H9 (cell line): ENCODE data around the gene KRTAP13-4. TPM values are rescaled to one million over a fixed set of nuclear protein-coding genes. Genes with fewer than 3 reads are reported as not detected.

Experiments
- DNase-seq: peaks from one replicate; pipeline ENCODE4 v3.0.0-alpha.2; 2017
- H2AFZ ChIP-seq: one replicate; pipeline ENCODE4 v1.6.1; 2013; ENCODE audit warnings: mild to moderate bottlenecking, low read length, control low read depth, moderate library complexity
- H2AK5ac ChIP-seq: 2 replicates; pipeline ENCODE4 v1.6.1; 2013; ENCODE audit warnings: low read length, control low read depth, mixed read lengths; ENCODE audit not compliant: insufficient read length
- H2BK120ac ChIP-seq: one replicate; pipeline ENCODE4 v1.6.1; 2013; ENCODE audit warnings: low read depth, mild to moderate bottlenecking, low read length, control low read depth, inconsistent platforms; ENCODE audit not compliant: poor library complexity, severe bottlenecking
- H2BK12ac ChIP-seq: 2 replicates; pipeline ENCODE4 v1.6.1; 2013; ENCODE audit warnings: low read length, control low read depth, mixed read lengths, low read depth; ENCODE audit not compliant: insufficient read length
- H2BK15ac ChIP-seq: 2 replicates; pipeline ENCODE4 v1.6.1; 2013; ENCODE audit warnings: low read depth, low read length, control low read depth
- H2BK20ac ChIP-seq: one replicate; pipeline ENCODE4 v1.6.1; 2013; ENCODE audit warnings: low read depth, mild to moderate bottlenecking, low read length, control low read depth, inconsistent platforms; ENCODE audit not compliant: poor library complexity, severe bottlenecking
- H2BK5ac ChIP-seq: 2 replicates; pipeline ENCODE4 v1.6.1; 2013; ENCODE audit warnings: low read length, control low read depth, mixed read lengths; ENCODE audit not compliant: insufficient read length
- H3K14ac ChIP-seq: 2 replicates; pipeline ENCODE4 v1.6.1; 2013; ENCODE audit warnings: low read length, control low read depth; ENCODE audit not compliant: insufficient read depth
- H3K18ac ChIP-seq: 2 replicates; pipeline ENCODE4 v1.6.1; 2013; ENCODE audit warnings: low read depth, mild to moderate bottlenecking, mixed read lengths, low read length, control low read depth; ENCODE audit not compliant: insufficient read length
- H3K23ac ChIP-seq: 2 replicates; pipeline ENCODE4 v1.6.1; 2013; ENCODE audit warnings: low read length, control low read depth, mixed read lengths, low read depth; ENCODE audit not compliant: insufficient read length
- H3K23me2 ChIP-seq: 2 replicates; pipeline ENCODE4 v1.6.1; 2013; ENCODE audit warnings: low read depth, mild to moderate bottlenecking, mixed read lengths, low read length, control low read depth; ENCODE audit not compliant: insufficient read length, poor library complexity, severe bottlenecking
- H3K27ac ChIP-seq: 2 replicates; pipeline ENCODE4 v1.5.1; 2013; ENCODE audit warnings: low read length, control low read depth, mixed read lengths, low read depth; ENCODE audit not compliant: insufficient read length
- H3K27me3 ChIP-seq: 2 replicates; pipeline ENCODE4 v1.6.1; 2013; ENCODE audit warnings: low read length, control low read depth, inconsistent platforms; ENCODE audit not compliant: insufficient read depth
- H3K4ac ChIP-seq: 2 replicates; pipeline ENCODE4 v1.6.1; 2013; ENCODE audit warnings: low read depth, mild to moderate bottlenecking, control low read depth, inconsistent platforms, low read length, moderate library complexity
- H3K4me1 ChIP-seq: 2 replicates; pipeline ENCODE4 v1.6.1; 2013; ENCODE audit warnings: low read length, control low read depth, inconsistent platforms; ENCODE audit not compliant: insufficient read depth
- H3K4me2 ChIP-seq: 2 replicates; pipeline ENCODE4 v1.6.1; 2013; ENCODE audit warnings: low read length, control low read depth, mixed read lengths; ENCODE audit not compliant: insufficient read length, insufficient read depth
- H3K56ac ChIP-seq: 2 replicates; pipeline ENCODE4 v1.6.1; 2013; ENCODE audit warnings: low read depth, mild to moderate bottlenecking, mixed read lengths, low read length, control low read depth; ENCODE audit not compliant: insufficient read length
- H3K79me1 ChIP-seq: 2 replicates; pipeline ENCODE4 v1.6.1; 2013; ENCODE audit warnings: low read depth, mild to moderate bottlenecking, moderate library complexity, low read length, control low read depth, inconsistent platforms; ENCODE audit not compliant: insufficient read depth, poor library complexity, severe bottlenecking
- H3K79me2 ChIP-seq: 2 replicates; pipeline ENCODE4 v1.6.1; 2013; ENCODE audit warnings: low read length, control low read depth, inconsistent platforms; ENCODE audit not compliant: insufficient read depth
- H3K9ac ChIP-seq: 2 replicates; pipeline ENCODE4 v1.6.1; 2013; ENCODE audit warnings: low read length, control low read depth, mixed read lengths; ENCODE audit not compliant: insufficient read length; ENCODE audit errors: extremely low read depth
- H3K9me3 ChIP-seq: one replicate; pipeline ENCODE4 v1.6.1; 2013; ENCODE audit warnings: low read depth, low read length, inconsistent platforms; ENCODE audit not compliant: control insufficient read depth
- H3T11ph ChIP-seq: one replicate; pipeline ENCODE4 v1.6.1; 2013; ENCODE audit warnings: mild to moderate bottlenecking, low read length, control low read depth, inconsistent platforms
- H4K20me1 ChIP-seq: one replicate; pipeline ENCODE4 v1.6.1; 2013; ENCODE audit not compliant: control insufficient read depth, insufficient read length, insufficient read depth
- H4K5ac ChIP-seq: 2 replicates; pipeline ENCODE4 v1.6.1; 2013; ENCODE audit warnings: low read depth, mild to moderate bottlenecking, mixed read lengths, low read length, control low read depth; ENCODE audit not compliant: insufficient read length
- H4K8ac ChIP-seq: replicated peaks from 2 replicates; pipeline ENCODE4 v1.6.1; 2013; ENCODE audit warnings: low read length, control low read depth, mixed read lengths, low read depth; ENCODE audit not compliant: insufficient read length
- H4K91ac ChIP-seq: 2 replicates; pipeline ENCODE4 v1.6.1; 2013; ENCODE audit warnings: low read depth, mild to moderate bottlenecking, moderate library complexity, mixed read lengths, low read length, control low read depth; ENCODE audit not compliant: insufficient read length
- H3K27ac Mint-ChIP-seq, 3 experiments: 2 replicates in 2 of 3; 3 replicates in 1 of 3; pipeline ENCODE4 v1.8.0; 2020 to 2021; ENCODE audit warnings: mixed read lengths in 3 of 3, mild to moderate bottlenecking in 1 of 3, moderate library complexity in 1 of 3
- H3K27me3 Mint-ChIP-seq: 2 replicates; pipeline ENCODE4 v1.8.0; 2021; ENCODE audit warnings: low read depth, mild to moderate bottlenecking, moderate library complexity, mixed read lengths
- H3K36me3 Mint-ChIP-seq, 3 experiments: 2 replicates in 2 of 3; 3 replicates in 1 of 3; pipeline ENCODE4 v1.8.0; 2020 to 2021; ENCODE audit warnings: low read depth in 3 of 3, mixed read lengths in 3 of 3; ENCODE audit not compliant: insufficient read depth in 1 of 3
- H3K4me1 Mint-ChIP-seq, 2 experiments: 2 replicates each; pipeline ENCODE4 v1.8.0; 2020; ENCODE audit warnings: mixed read lengths in 2 of 2
- H3K4me3 Mint-ChIP-seq, 2 experiments: 2 replicates in 1 of 2; 3 replicates in 1 of 2; pipeline ENCODE4 v1.8.0; 2020 to 2021; ENCODE audit warnings: mild to moderate bottlenecking in 2 of 2, mixed read lengths in 2 of 2, moderate library complexity in 1 of 2
- H3K9me3 Mint-ChIP-seq, 2 experiments: 2 replicates in 1 of 2; 3 replicates in 1 of 2; pipeline ENCODE4 v1.8.0; 2020; ENCODE audit warnings: mild to moderate bottlenecking in 2 of 2, mixed read lengths in 2 of 2, moderate library complexity in 1 of 2
- total RNA-seq: library from RNA; stranded (reverse); gene quantifications from 2 replicates; pipeline ENCODE4 v1.2.1, GENCODE V29; 2021
- TF ChIP-seq, protein P1 (sequence below): fragments of 200-600 bp; sonication (generic); conservative IDR thresholded peaks from 3 replicates; pipeline ENCODE4 v1.8.0; 2021; ENCODE audit warnings: antibody characterized with exemption, mild to moderate bottlenecking

The KRTAP13-4 gene
- total RNA-seq, 1 experiment from 2014 or later: 0.39 TPM

DNA sequence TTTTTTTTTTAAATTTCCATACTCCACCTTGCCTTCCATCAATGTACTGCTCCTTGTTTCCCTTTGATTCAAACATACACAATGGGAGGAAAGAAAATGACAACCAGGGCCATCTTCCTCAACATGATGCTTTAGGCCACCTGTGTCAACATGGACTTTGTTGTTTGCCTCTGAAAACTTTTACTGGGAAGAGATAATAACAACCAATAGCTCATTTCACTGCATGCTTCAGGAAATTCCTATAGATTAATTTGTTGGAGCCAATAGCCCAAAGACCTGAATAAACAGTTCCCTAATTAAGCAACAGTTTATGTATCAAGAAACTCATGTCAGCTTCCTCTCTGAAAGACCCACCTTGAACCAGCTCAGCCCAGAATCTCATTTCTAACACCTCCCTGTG lies 13.2 kb downstream of the KRTAP13-4 start:
- Mint-ChIP-seq H3K27ac (peak overlapping the region in 1 of 3 experiments; percentile 24; a peak in 1 of 7 replicates), H3K9me3 (no peaks in the 10 kb centered on the region)
- no peak overlapping the region for H2BK120ac ChIP-seq

More for the DNA sequence above, 13.2 kb downstream of the KRTAP13-4 start:
- no peak overlapping the region for H3K14ac ChIP-seq
- H3K23me2 ChIP-seq: no peaks in the 10 kb centered on the region
- no peak overlapping the region for H2BK12ac ChIP-seq
- no peak overlapping the region for H3K9ac ChIP-seq
- no peak overlapping the region for H2BK5ac ChIP-seq
- H3K4me2 ChIP-seq: no peak overlapping the region
- H4K20me1 ChIP-seq: no peaks in the 10 kb centered on the region
- no peak overlapping the region for H3K56ac ChIP-seq
- H3K79me1 ChIP-seq: no peaks in the 10 kb centered on the region
- DNase-seq: no peak
- H3K4me3 Mint-ChIP-seq: no peak overlapping the region
- peaks cover 3% of the 10 kb centered on the region; the same call in 1 of the 2 replicates for H3K4me1 ChIP-seq
- no peak overlapping the region for H3T11ph ChIP-seq
- no peak overlapping the region for H2AK5ac ChIP-seq
- no peak overlapping the region for H2BK20ac ChIP-seq
- H2AFZ ChIP-seq: no peak overlapping the region
- no peak overlapping the region for H3K23ac ChIP-seq
- no peak overlapping the region for H3K27ac ChIP-seq
- no peak overlapping the region for H4K8ac ChIP-seq
- H4K5ac ChIP-seq: no peak overlapping the region
- H3K27me3 ChIP-seq: no peaks in the 10 kb centered on the region
- no peaks in the 10 kb centered on the region for H3K9me3 ChIP-seq
- peaks cover 0 to 4% (median 0%) of the 10 kb centered on the region in 3 experiments; a peak in 1 of 7 replicates for H3K36me3 Mint-ChIP-seq
- H3K4me1 Mint-ChIP-seq: peaks cover 17 to 26% of the 10 kb centered on the region in 2 experiments
- TF ChIP-seq, protein P1, sequence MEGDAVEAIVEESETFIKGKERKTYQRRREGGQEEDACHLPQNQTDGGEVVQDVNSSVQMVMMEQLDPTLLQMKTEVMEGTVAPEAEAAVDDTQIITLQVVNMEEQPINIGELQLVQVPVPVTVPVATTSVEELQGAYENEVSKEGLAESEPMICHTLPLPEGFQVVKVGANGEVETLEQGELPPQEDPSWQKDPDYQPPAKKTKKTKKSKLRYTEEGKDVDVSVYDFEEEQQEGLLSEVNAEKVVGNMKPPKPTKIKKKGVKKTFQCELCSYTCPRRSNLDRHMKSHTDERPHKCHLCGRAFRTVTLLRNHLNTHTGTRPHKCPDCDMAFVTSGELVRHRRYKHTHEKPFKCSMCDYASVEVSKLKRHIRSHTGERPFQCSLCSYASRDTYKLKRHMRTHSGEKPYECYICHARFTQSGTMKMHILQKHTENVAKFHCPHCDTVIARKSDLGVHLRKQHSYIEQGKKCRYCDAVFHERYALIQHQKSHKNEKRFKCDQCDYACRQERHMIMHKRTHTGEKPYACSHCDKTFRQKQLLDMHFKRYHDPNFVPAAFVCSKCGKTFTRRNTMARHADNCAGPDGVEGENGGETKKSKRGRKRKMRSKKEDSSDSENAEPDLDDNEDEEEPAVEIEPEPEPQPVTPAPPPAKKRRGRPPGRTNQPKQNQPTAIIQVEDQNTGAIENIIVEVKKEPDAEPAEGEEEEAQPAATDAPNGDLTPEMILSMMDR: no peak
- no peak overlapping the region for H3K4ac ChIP-seq
- no peak overlapping the region for H3K18ac ChIP-seq
- H3K27me3 Mint-ChIP-seq: no peaks in the 10 kb centered on the region
- H3K79me2 ChIP-seq: no peaks in the 10 kb centered on the region
- no peak overlapping the region for H2BK15ac ChIP-seq
- H4K91ac ChIP-seq: no peak overlapping the region
